ES-I3 (cell line): ENCODE results near the gene SMARCC2.

ENCODE experiments used
- H3K36me3 ChIP-seq: 2 replicates; pipeline ENCODE4 v1.6.1; 2013; ENCODE audit warnings: mild to moderate bottlenecking, low read length, control low read depth, moderate library complexity; ENCODE audit not compliant: insufficient read depth
- H3K4me1 ChIP-seq: 2 replicates; pipeline ENCODE4 v1.6.1; 2013; ENCODE audit warnings: mild to moderate bottlenecking, control low read depth, low read length; ENCODE audit not compliant: insufficient read depth
- H3K9ac ChIP-seq: 2 replicates; pipeline ENCODE4 v1.6.1; 2013; ENCODE audit warnings: low read depth, mild to moderate bottlenecking, low read length, moderate library complexity
- H3K9me3 ChIP-seq: 2 replicates; pipeline ENCODE4 v1.6.1; 2013; ENCODE audit warnings: mild to moderate bottlenecking, low read length, moderate library complexity; ENCODE audit not compliant: control insufficient read depth, insufficient read depth

SMARCC2 gene

DNA sequence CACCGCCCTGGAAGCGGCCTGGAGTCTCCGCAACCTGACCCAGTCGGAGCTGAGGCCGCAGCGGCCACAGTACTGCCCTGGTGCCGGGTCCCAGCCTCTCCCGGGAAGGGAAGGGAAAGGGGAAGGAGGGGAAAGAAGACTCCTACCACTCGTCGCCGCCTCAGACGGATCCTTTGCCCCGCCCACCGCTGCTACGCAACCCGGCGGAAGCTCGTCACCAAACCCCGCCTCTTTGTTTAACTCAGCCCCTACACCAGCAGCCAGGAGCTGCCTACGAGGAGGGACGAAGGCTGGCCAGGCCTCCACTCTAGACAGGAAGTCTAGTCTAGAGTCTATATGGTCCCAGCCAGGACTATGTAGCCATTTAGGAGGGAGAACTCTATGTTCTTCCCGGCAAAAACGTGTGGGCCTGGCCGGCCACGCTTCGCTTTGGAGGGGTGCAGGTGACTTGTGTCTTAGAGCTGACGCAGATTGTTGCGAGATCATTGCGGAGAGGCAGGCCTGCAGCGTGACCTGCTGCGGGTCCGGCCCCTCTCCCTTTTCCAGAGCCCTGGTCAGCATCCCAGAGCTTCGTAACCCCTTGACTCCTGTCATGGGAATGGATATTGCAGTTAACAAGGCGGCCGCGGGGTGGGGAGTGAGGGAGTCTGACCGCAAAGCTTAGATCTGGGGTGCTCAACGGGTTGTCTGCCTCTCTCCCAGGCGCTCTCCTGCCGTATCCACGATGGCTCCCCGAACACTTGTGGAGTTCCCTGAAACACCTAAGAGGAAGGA is 32.7 kb upstream of the SMARCC2 start, which contains the start of gene RNF41:
TSS of gene RNF41 (minus strand) at position 166 of the 774 bp plus-strand sequence. CDS start 7,875 bp downstream, outside the sequence.
- Histone ChIP-seq H3K9me3 (no peaks in the 10 kb centered on the region), H3K36me3 (no peaks in the 10 kb centered on the region), H3K4me1 (peaks cover 3% of the 10 kb centered on the region; the same call in 1 of the 2 replicates), H3K9ac (peak within 1 kb of the TSS; percentile 77)

DNA sequence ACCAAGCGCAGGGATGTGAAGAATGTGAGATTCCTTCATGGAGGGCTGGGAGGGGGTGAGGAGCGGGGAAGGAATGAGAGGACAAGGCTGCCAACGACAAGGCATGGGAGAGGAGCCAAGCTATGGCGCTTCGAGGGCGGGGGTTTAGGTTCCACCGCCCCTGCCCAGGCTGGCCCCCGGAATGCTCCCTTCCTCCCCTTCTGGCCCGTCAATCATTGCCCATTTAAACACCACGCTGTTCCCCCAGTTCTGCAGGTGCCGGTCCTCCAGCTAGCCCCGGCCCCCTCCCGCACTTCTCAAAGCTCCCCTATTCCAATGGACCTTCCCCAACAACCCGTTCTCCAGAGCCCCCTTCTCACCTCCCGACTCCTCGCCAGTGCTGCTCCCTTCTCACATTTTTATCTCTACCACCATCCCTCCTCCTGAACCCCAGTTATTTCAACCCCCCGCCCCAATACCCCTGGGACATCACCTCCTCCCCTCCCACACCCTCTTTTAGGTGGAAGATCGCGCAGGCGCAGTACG is 32.0 kb upstream of the SMARCC2 start:
- 0 out of 2 replicates have a peak, but pooled peaks cover 3% of the 10 kb centered on the region for H3K36me3 ChIP-seq
- H3K9me3 ChIP-seq = no peaks in the 10 kb centered on the region
- peaks cover 3% of the 10 kb centered on the region; the same call in 1 of the 2 replicates for H3K4me1 ChIP-seq
- H3K9ac ChIP-seq = peak overlapping the region; percentile 77

DNA sequence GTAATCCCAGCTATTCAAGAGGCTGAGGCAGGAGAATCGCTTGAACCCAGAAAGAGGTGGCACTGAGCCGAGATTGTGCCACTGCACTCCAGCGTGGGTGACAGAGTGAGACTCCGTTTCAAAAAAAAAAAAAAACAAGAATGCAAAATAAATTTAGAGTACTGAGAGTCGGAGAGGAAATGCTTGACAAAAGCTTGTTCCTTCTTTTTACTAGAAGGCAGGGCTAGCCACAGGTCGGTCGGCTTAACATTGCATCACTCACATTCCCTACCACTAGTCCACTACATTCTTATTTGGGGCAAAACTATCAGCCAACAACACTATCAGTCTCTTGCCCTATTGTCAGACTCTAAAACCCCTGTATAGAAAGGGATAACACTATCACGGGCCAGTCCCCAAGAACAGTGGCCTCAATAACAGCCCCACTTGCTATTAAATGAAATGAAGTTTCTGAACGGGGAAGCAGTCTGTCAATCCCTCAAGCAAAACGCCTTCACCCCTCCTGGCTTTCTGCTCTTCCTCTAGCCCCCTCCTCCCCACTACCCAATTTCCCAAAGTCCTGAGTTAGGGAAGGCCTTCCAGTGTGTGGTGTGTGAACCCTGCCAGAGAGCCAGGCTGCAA is 31.4 kb upstream of the SMARCC2 start:
- 0 out of 2 replicates have a peak, but pooled peaks cover 4% of the 10 kb centered on the region for H3K36me3 ChIP-seq
- peak overlapping the region; percentile 77 for H3K9ac ChIP-seq
- no peaks in the 10 kb centered on the region for H3K9me3 ChIP-seq
- peaks cover 3% of the 10 kb centered on the region; the same call in 1 of the 2 replicates for H3K4me1 ChIP-seq

DNA sequence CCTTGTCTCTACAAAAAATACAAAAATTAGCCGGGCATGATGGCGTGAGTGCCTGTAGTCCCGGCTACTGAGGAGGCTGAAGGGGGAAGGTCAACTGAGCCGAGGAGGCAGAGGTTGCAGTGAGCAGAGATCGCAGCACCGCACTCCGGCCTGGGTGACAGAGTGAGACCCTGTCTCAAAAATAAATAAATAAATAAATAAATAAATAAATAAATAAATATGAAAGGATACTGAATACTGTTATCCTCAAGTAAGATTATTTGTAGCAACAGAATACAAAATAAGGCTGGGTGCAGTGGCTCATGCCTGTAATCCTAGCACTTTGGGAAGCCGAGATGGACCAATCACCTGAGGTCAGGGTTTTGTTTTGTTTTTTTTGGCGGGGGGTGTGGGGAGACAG is 30.6 kb upstream of the SMARCC2 start:
- Histone ChIP-seq H3K9ac (no peak overlapping the region), H3K36me3 (peaks cover 7% of the 10 kb centered on the region; the same call in 1 of the 2 replicates), H3K9me3 (no peaks in the 10 kb centered on the region), H3K4me1 (peaks cover 2% of the 10 kb centered on the region; the same call in 1 of the 2 replicates)

DNA sequence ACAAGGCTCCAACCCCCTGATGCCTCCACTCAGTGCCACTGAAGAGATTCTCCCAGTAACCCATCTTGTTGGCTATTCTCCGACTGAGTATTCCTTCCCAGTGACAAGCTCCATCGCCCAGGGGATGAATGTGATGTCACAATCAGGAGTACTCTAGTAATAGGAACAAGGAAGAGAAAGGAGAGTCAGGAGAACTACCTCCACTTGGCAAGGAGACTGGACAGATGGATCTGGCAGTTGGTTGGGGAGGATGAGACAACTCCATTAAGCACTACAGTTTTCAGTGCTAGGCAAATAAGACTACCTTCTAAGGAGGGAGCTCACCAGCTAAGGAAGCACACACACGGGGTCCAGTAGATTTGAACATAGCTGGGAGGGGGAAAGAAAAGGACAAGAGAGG is 27.2 kb upstream of the SMARCC2 start:
- Histone ChIP-seq H3K9ac (no peak overlapping the region), H3K4me1 (no peaks in the 10 kb centered on the region), H3K9me3 (no peaks in the 10 kb centered on the region), H3K36me3 (peaks cover 27% of the 10 kb centered on the region)

DNA sequence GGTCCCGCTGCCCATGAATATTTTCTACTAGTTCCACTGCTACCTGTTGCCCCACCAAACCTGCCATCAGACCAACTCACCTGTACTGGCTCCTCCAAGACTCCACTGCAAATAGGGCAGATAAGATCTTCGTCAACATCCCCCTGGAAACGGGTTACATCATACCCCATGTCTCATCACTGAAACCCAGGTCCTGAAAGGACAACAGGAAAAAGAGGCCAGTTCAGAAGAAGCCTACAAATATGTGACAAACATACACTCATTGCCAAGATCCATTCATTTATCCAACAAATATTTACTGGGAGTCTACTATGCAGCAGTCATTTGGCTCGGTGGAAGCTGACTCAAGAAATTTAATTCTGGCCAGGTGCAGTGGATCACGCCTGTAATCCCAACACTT is 24.6 kb upstream of the SMARCC2 start:
- Histone ChIP-seq H3K9me3 (no peaks in the 10 kb centered on the region), H3K9ac (no peak overlapping the region), H3K36me3 (peaks cover 37% of the 10 kb centered on the region), H3K4me1 (no peaks in the 10 kb centered on the region)

DNA sequence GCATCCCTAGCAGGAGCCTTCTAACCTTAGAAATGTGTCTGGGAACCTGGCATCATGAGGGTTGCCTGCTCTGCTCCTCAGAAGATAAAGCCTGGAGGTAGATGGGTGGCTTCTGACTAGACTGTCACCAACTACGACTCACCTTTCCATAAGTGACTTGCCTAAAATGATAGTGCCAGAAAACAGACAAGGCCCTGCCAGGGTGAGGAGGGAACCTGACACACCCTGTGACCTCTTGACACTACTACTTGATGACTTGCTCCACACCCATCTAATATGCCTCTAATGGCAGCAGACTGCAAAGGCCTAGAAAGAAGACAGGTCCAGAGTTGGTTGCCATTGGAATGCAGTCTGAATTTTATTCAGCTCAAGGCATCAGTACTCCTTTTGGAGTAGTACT is 23.1 kb upstream of the SMARCC2 start:
- Histone ChIP-seq H3K36me3 (peaks cover 37% of the 10 kb centered on the region), H3K4me1 (no peaks in the 10 kb centered on the region), H3K9me3 (no peaks in the 10 kb centered on the region), H3K9ac (no peak overlapping the region)

DNA sequence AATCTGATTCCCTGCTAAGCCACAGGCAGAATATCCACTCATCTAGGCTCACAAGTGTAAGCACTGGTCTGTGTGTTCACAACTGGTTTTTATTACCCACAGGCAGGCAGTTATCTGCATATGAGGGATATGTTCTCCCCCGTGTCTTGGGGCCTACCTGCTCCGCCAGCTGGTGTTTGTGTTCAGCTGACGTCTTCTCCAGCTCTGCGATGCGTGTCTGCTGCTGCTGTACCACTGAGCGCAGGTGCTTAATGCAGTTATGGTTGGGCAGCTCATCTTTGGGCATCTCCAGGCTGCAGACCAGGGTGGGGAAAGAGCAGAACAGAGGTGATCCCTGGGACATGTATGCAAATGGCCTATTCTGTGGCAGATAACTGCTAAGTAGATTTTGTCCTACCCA is 18.7 kb upstream of the SMARCC2 start:
- peaks cover 28% of the 10 kb centered on the region; the same call in 1 of the 2 replicates for H3K36me3 ChIP-seq
- no peaks in the 10 kb centered on the region for H3K9me3 ChIP-seq
- H3K9ac ChIP-seq = no peak overlapping the region
- H3K4me1 ChIP-seq = no peaks in the 10 kb centered on the region

DNA sequence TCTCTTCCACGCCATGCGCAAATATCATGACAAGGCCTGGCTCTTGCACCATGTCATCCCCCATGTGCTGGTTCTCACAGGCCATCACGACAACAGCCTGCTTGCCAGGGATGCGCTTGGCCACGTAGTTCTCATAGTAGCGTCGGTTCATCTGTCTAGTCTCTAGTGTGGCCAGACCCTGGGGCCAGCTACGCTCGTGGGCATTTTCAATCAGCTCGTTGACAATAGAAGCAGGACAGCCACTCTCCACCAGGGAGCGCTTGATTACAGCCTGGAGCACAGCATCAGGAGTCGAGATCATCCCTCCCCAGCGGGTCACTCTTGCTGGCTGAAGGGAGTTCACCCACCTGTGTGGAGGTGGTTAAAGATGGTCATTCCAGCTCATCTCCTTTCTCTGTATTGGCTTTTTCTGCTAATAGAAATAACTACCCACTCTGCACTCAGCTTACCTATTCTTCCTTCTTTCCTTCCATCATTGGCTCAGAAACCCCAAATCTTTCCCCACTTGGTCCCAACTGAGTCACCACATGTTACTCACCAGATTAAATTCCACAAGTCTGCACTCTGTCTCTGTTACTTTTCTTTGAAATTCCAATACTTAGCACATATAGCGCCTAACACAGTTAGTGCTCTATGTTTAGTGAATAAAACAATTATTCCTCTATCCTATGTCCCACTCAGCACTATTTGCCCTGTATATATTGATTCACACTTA is 17.3 kb upstream of the SMARCC2 start:
- H3K9me3 ChIP-seq = no peaks in the 10 kb centered on the region
- no peaks in the 10 kb centered on the region for H3K4me1 ChIP-seq
- peaks cover 17% of the 10 kb centered on the region; the same call in 1 of the 2 replicates for H3K36me3 ChIP-seq
- H3K9ac ChIP-seq = no peak overlapping the region

DNA sequence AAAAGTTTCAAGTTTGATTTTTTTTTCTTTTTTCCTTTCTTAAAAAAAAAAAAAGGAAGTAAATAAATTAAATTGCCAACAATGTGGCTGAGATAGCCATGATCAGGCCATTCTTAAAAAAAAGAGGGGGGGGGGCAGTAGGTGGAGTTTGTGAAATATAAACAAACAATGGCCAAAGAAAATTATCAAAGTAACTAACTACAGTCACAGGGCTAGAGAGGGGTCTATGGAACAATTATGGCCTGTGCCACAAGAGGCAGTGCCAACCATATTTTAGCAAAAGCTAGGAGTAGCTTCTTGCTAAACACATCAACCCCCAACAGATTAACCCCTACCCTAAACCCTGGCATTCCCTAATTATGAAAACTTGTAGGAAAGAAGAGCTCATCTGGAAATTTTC is 16.2 kb upstream of the SMARCC2 start:
- H3K9me3 ChIP-seq = no peaks in the 10 kb centered on the region
- H3K4me1 ChIP-seq = no peaks in the 10 kb centered on the region
- H3K9ac ChIP-seq = no peak overlapping the region
- H3K36me3 ChIP-seq = peaks cover 15% of the 10 kb centered on the region; the same call in 1 of the 2 replicates

DNA sequence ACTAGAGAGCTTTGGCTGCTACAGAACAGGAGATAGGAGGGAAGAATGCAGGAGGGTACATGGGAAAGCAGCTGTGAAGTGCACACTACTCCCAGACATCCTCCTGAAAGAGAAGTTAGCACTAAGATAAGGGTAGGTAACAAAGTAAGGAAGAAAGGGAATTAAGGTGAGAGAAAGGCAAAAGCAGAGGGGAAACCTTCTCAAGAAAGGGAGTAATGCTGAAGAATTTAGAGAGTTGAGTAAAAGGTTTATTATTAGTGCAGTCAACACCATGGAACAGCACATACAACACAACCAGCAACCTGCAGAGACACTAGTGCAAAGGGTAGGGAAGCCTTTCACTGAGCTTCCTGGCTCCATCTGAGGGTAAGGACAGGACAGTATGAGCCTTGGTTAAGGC is 15.0 kb upstream of the SMARCC2 start:
- Histone ChIP-seq H3K9me3 (no peaks in the 10 kb centered on the region), H3K9ac (no peak overlapping the region), H3K36me3 (peaks cover 8% of the 10 kb centered on the region; the same call in 1 of the 2 replicates), H3K4me1 (no peaks in the 10 kb centered on the region)

DNA sequence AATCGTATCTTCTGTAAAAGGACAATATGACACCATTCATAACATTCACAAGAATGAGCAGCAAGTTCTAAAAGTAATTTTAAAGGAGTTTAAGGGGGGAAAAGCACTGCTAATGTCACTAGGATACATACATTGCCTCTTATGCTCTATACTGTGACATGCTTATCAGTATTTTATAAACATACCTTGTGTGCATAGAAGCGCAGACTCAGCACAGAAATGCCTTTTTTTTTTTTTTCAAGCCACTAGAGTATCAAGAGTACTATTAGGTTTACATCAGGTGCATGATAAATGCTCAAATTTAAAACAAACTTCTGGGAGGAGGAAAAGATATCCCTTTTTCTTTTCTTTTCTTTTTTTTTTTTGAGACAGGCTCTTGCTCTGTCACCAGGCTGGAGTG is 13.6 kb upstream of the SMARCC2 start:
- no peak overlapping the region for H3K9ac ChIP-seq
- peaks cover 8% of the 10 kb centered on the region; the same call in 1 of the 2 replicates for H3K36me3 ChIP-seq
- no peaks in the 10 kb centered on the region for H3K9me3 ChIP-seq
- peaks cover 9% of the 10 kb centered on the region; the same call in 1 of the 2 replicates for H3K4me1 ChIP-seq

DNA sequence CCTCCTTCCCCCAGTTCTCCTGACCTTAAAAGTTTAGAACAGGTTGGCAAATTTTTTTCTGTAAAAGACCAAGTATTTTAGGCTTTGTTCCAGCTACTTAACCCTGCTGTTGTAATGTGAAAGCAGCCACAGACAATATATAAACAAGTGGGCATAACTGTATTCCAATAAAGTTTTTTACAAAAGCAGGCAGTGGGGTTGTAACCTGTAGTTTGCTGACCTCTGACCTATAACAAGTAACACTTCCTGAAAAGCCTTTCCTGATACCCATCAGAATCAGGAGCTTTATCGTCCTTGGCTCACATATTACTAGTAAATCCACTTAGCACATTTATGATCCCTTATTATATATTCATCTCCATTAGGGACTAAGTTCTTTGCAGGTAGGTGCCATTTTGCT is 13.1 kb upstream of the SMARCC2 start:
- Histone ChIP-seq H3K9ac (no peak overlapping the region), H3K36me3 (peaks cover 8% of the 10 kb centered on the region; the same call in 1 of the 2 replicates), H3K4me1 (peaks cover 9% of the 10 kb centered on the region; the same call in 1 of the 2 replicates), H3K9me3 (no peaks in the 10 kb centered on the region)

DNA sequence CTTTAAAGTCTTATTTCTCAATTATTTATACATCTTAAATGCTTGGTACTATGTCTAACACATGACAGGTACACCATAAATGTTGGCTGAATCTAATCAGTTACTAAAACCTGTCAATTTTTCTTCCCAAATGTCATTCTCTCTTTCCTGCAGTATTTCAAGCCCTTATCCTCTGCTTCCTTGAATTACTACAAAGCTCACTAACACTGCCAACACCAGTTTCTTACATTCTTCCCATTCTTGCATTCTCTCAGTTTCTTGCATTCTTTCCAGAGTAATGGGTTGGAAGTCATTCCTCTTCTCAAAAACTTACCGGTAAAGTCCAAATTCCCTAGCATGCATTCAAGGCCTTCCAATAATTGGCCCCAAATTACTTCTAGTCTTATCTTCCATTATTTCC is 9.6 kb upstream of the SMARCC2 start:
- H3K36me3 ChIP-seq = no peaks in the 10 kb centered on the region
- peaks cover 9% of the 10 kb centered on the region; the same call in 1 of the 2 replicates for H3K4me1 ChIP-seq
- no peaks in the 10 kb centered on the region for H3K9me3 ChIP-seq

More for the DNA sequence above, 9.6 kb upstream of the SMARCC2 start:
- no peak overlapping the region for H3K9ac ChIP-seq
